DOHH2 (cell line): ENCODE data around the gene NEK2.

Experiments
- H3F3A ChIP-seq: fragments of 200-600 bp; sonication (generic), shearing (Covaris generic); 2 replicates; pipeline ENCODE4 v1.6.0; 2016; ENCODE audit warnings: antibody characterized with exemption, mild to moderate bottlenecking; ENCODE audit not compliant: control insufficient read depth, insufficient read depth
- H3K27ac ChIP-seq: fragments of 200-600 bp; sonication (generic); 2 replicates; pipeline ENCODE4 v1.5.1; 2014; ENCODE audit warnings: low read depth, mild to moderate bottlenecking, low read length, moderate library complexity
- H3K27me3 ChIP-seq: fragments of 200-600 bp; sonication (generic); 2 replicates; pipeline ENCODE4 v1.6.1; 2014; ENCODE audit warnings: mild to moderate bottlenecking, low read length, mixed read lengths; ENCODE audit not compliant: control insufficient read depth
- H3K36me3 ChIP-seq: fragments of 200-600 bp; sonication (generic); 2 replicates; pipeline ENCODE4 v1.6.1; 2014; ENCODE audit warnings: mild to moderate bottlenecking, low read length, moderate library complexity, mixed read lengths; ENCODE audit not compliant: control insufficient read depth
- H3K4me1 ChIP-seq: fragments of 200-600 bp; sonication (generic); 2 replicates; pipeline ENCODE4 v1.6.1; 2014; ENCODE audit warnings: mild to moderate bottlenecking, low read length, mixed read lengths; ENCODE audit not compliant: control insufficient read depth
- H3K4me2 ChIP-seq: fragments of 200-600 bp; sonication (generic); 2 replicates; pipeline ENCODE4 v1.6.0; 2014; ENCODE audit warnings: mild to moderate bottlenecking, low read length, moderate library complexity
- H3K4me3 ChIP-seq: fragments of 200-600 bp; sonication (generic); 2 replicates; pipeline ENCODE4 v1.5.1; 2014; ENCODE audit warnings: mild to moderate bottlenecking, low read length, mixed read lengths
- H3K79me2 ChIP-seq: fragments of 200-600 bp; sonication (generic); 2 replicates; pipeline ENCODE4 v1.6.1; 2014; ENCODE audit warnings: mild to moderate bottlenecking, low read length, mixed read lengths; ENCODE audit not compliant: control insufficient read depth
- H3K9me2 ChIP-seq: fragments of 200-600 bp; sonication (generic); replicated peaks from 2 replicates; pipeline ENCODE4 v1.6.1; 2014; ENCODE audit warnings: mild to moderate bottlenecking, low read length, mixed read lengths; ENCODE audit not compliant: control insufficient read depth
- H3K9me3 ChIP-seq: fragments of 200-600 bp; sonication (generic); 2 replicates; pipeline ENCODE4 v1.6.1; 2014; ENCODE audit warnings: antibody characterized with exemption, low read length, mixed read lengths; ENCODE audit not compliant: control insufficient read depth, insufficient read depth
- H4K20me1 ChIP-seq: fragments of 200-600 bp; sonication (generic); 2 replicates; pipeline ENCODE4 v1.6.0; 2014; ENCODE audit warnings: low read depth, mild to moderate bottlenecking, antibody characterized with exemption, low read length, moderate library complexity; ENCODE audit not compliant: control insufficient read depth, insufficient read depth
- CTCF ChIP-seq: fragments of 200-600 bp; sonication (generic); IDR thresholded peaks from one replicate; pipeline ENCODE4 v1.5.1; 2014; ENCODE audit warnings: antibody characterized with exemption, mild to moderate bottlenecking, low read depth, low read length; ENCODE audit not compliant: poor library complexity, severe bottlenecking
- EZH2phosphoT487 ChIP-seq: fragments of 200-600 bp; sonication (generic); IDR thresholded peaks from 2 replicates; pipeline ENCODE4 v1.6.1; 2017; ENCODE audit warnings: borderline replicate concordance, mild to moderate bottlenecking, antibody characterized with exemption, low read length, moderate library complexity, mixed read lengths

NEK2 gene

GRCh38 chr1:211699059-211699458 is 23.6 kb upstream of the NEK2 start:
- TF ChIP-seq CTCF (no peak), EZH2phosphoT487 (no peak)
- no peaks in the 10 kb centered on the region for H3K79me2 ChIP-seq
- no peaks in the 10 kb centered on the region for H3K36me3 ChIP-seq
- peaks cover 49% of the 10 kb centered on the region for H3K27me3 ChIP-seq
- H3K9me3 ChIP-seq, result no peaks in the 10 kb centered on the region
- H3K9me2 ChIP-seq, result no peaks in the 10 kb centered on the region
- H3K4me1 ChIP-seq, result peaks cover 31% of the 10 kb centered on the region
- peaks cover 10% of the 10 kb centered on the region; the same call in 1 of the 2 replicates for H4K20me1 ChIP-seq
- H3F3A ChIP-seq, result no peaks in the 10 kb centered on the region
- peak overlapping the region; percentile 57 for H3K4me2 ChIP-seq
- no peak overlapping the region for H3K27ac ChIP-seq
- 0 out of 2 replicates have a peak overlapping the region, but pooled peaks have one; percentile 23 for H3K4me3 ChIP-seq

- TF ChIP-seq EZH2phosphoT487 (no peak), CTCF (peak; percentile 96)
Observed at GRCh38 chr1:211698161-211699026, 23.0 kb upstream of the NEK2 start.

GRCh38 chr1:211697356-211697755 is 21.9 kb upstream of the NEK2 start:
- H4K20me1 ChIP-seq, result peaks cover 10% of the 10 kb centered on the region; the same call in 1 of the 2 replicates
- H3K9me2 ChIP-seq, result no peaks in the 10 kb centered on the region
- no peaks in the 10 kb centered on the region for H3K9me3 ChIP-seq
- no peaks in the 10 kb centered on the region for H3K79me2 ChIP-seq
- H3K36me3 ChIP-seq, result no peaks in the 10 kb centered on the region
- H3F3A ChIP-seq, result no peaks in the 10 kb centered on the region
- H3K4me2 ChIP-seq, result peak overlapping the region; percentile 15
- H3K27me3 ChIP-seq, result peaks cover 41% of the 10 kb centered on the region
- H3K4me1 ChIP-seq, result peaks cover 26% of the 10 kb centered on the region
- no peak overlapping the region for H3K27ac ChIP-seq
- no peak overlapping the region for H3K4me3 ChIP-seq
- TF ChIP-seq EZH2phosphoT487 (0 out of 2 replicates have a peak, but pooled peaks have one; percentile 70), CTCF (no peak)

More at GRCh38 chr1:211698161-211699026, 23.0 kb upstream of the NEK2 start:
- peak overlapping the region; percentile 23; the same call in 1 of the 2 replicates for H3K4me3 ChIP-seq
- peaks cover 10% of the 10 kb centered on the region; the same call in 1 of the 2 replicates for H4K20me1 ChIP-seq
- H3K9me2 ChIP-seq, result no peaks in the 10 kb centered on the region
- no peaks in the 10 kb centered on the region for H3K79me2 ChIP-seq
- H3F3A ChIP-seq, result no peaks in the 10 kb centered on the region
- peaks cover 26% of the 10 kb centered on the region for H3K4me1 ChIP-seq
- no peaks in the 10 kb centered on the region for H3K36me3 ChIP-seq
- peaks cover 44% of the 10 kb centered on the region for H3K27me3 ChIP-seq
- no peak overlapping the region for H3K27ac ChIP-seq
- H3K4me2 ChIP-seq, result peak overlapping the region; percentile 57
- H3K9me3 ChIP-seq, result no peaks in the 10 kb centered on the region
